ENCODE results near the gene RDH5.

The RDH5 gene

DNA sequence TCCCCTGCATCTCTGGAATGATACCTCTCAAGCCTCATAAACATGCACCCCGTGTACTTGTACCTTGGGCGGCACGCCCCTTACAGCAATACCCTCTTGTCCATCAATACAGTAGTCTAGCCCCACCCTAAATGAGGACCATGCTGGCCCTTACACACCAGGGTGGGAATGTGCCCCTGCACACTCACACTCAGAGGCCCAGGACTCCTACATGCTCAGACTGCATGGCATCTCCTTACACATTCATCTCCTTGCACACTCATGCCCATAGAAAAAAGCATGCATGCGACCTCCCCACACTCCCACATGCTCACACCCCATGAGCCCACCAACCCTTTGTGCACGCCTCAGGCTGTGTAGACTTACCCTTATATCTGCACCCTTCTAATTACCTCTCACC, 34.5 kb upstream of the RDH5 start:
- no peak for DNase-seq (ENCODE audit: extremely low read depth, insufficient read length)
- no peaks in the 10 kb centered on the region for H3K36me3 ChIP-seq (ENCODE audit: control insufficient read depth, insufficient read depth, low read length)
- H3K27me3 ChIP-seq (replicated peaks; ENCODE audit: control insufficient read depth, insufficient read depth, low read length) = peaks cover 5% of the 10 kb centered on the region; the same call in 1 of the 2 replicates
- H3K4me3 ChIP-seq (replicated peaks; ENCODE audit: low read depth, low read length) = no peak overlapping the region
- TF ChIP-seq, protein P1, sequence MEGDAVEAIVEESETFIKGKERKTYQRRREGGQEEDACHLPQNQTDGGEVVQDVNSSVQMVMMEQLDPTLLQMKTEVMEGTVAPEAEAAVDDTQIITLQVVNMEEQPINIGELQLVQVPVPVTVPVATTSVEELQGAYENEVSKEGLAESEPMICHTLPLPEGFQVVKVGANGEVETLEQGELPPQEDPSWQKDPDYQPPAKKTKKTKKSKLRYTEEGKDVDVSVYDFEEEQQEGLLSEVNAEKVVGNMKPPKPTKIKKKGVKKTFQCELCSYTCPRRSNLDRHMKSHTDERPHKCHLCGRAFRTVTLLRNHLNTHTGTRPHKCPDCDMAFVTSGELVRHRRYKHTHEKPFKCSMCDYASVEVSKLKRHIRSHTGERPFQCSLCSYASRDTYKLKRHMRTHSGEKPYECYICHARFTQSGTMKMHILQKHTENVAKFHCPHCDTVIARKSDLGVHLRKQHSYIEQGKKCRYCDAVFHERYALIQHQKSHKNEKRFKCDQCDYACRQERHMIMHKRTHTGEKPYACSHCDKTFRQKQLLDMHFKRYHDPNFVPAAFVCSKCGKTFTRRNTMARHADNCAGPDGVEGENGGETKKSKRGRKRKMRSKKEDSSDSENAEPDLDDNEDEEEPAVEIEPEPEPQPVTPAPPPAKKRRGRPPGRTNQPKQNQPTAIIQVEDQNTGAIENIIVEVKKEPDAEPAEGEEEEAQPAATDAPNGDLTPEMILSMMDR (IDR thresholded peaks at IDR 0.05; ENCODE audit: insufficient read depth, low read length, poor library complexity, severe bottlenecking) = no peak

DNA sequence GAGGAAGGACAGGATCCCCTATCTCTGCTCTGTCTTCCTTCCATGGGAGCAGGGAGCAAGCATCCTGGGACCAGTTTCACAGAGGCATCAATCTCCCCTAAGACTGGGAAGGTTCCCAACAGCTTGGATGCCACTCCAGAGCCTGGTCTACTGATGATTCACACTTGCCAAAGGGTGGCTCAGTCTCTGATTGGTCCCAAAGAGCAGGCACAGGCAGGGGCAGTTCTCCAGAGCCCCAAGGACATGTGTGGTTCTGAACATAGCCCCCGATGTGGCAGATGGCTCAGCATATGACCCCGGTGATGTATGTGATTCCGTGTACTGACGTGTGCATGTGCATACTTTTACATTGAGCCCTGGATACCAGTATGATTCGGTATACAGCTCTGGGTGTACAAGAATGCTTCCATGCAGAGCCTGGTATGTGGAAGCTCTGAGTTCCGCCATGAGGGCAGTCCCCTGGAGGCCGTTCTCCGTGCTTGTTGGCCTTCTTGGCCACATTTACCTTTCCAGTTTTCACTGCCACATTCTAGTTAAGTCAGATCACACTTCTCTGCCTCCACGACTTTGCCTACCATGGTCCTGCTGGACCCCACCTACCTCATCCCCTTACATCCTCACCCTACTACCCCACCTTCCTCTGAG, 33.7 kb upstream of the RDH5 start:
- H3K4me3 ChIP-seq (replicated peaks; ENCODE audit: low read depth, low read length) = no peak overlapping the region

DNA sequence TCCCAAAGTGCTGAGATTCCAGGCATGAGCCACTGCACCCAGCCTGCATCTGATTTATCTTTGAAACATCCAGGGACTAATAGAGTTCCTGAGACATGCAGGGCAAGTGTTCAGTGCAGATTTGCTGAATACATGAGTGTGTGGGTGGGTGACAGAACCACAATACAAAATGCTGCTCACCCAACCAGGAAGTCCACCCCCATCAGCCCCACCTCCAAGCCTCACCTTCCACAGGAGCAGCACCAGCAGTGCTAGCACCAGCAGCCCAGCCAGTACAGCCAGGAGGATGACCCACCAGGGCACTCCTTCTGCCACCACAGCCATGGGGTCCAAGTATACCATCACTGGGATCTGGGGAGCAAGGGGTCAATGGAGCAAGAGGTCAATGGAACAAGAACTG, 32.4 kb upstream of the RDH5 start:
- DNase-seq (ENCODE audit: extremely low read depth, insufficient read length) = no peak
- TF ChIP-seq, protein P1 (IDR thresholded peaks at IDR 0.05; ENCODE audit: insufficient read depth, low read length, poor library complexity, severe bottlenecking) = no peak
- Histone ChIP-seq H3K27me3 (replicated peaks; ENCODE audit: control insufficient read depth, insufficient read depth, low read length) (peaks cover 5% of the 10 kb centered on the region; the same call in 1 of the 2 replicates), H3K36me3 (ENCODE audit: control insufficient read depth, insufficient read depth, low read length) (no peaks in the 10 kb centered on the region), H3K4me3 (replicated peaks; ENCODE audit: low read depth, low read length) (no peak overlapping the region)

More for the DNA sequence above, 33.7 kb upstream of the RDH5 start:
- TF ChIP-seq, protein P1 (IDR thresholded peaks at IDR 0.05; ENCODE audit: insufficient read depth, low read length, poor library complexity, severe bottlenecking) = no peak
- Histone ChIP-seq H3K27me3 (replicated peaks; ENCODE audit: control insufficient read depth, insufficient read depth, low read length) (peaks cover 5% of the 10 kb centered on the region; the same call in 1 of the 2 replicates), H3K36me3 (ENCODE audit: control insufficient read depth, insufficient read depth, low read length) (no peaks in the 10 kb centered on the region)
- no peak for DNase-seq (ENCODE audit: extremely low read depth, insufficient read length)

DNA sequence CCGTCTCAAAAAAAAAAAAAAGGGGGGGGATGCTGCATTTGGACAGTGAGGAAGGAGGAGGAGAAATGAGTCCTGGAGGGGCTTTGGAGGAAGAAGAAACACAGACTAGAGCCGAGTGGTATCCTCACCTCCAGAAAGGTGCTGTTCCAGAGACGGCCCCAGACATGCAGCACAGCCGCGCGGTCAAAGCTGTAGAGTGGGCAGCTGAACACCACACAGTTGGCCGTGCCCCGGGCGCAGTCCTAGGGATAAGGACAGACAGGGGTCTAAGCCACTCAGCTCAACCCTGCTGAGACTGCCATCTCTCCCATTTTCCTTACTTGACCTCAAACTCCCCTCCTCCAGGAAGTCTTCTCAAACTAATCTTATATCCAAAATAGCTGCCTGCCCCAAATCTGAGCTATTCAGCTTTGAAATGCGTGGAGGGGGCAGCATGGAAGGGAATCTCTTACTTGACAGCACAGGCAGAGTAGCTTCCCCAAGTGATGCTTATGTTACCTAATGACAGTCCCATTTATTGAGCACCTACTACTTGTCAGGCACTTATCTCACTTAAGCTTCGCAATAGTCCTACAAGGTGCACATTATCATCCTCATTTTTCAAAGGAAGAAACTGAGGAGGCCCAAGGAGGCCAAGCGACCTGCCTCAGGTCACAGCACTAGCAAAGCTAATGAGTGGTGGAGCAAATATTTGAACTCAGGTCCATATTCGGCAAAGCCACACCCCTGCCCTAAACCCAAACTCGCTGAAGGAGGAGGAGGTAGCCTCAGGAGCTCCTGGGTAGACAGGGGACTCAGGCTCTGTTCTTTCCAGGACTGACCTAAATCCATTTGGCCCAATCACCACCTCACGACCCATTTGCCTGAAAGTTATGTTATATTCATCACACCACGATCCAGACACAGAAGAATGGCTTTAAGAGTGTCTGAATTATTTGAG, 31.2 kb upstream of the RDH5 start:
- Histone ChIP-seq H3K27me3 (replicated peaks; ENCODE audit: control insufficient read depth, insufficient read depth, low read length) (peaks cover 2% of the 10 kb centered on the region; the same call in 1 of the 2 replicates), H3K4me3 (replicated peaks; ENCODE audit: low read depth, low read length) (no peak overlapping the region), H3K36me3 (ENCODE audit: control insufficient read depth, insufficient read depth, low read length) (no peaks in the 10 kb centered on the region)
- no peak for DNase-seq (ENCODE audit: extremely low read depth, insufficient read length)
- TF ChIP-seq, protein P1 (IDR thresholded peaks at IDR 0.05; ENCODE audit: insufficient read depth, low read length, poor library complexity, severe bottlenecking) = no peak

DNA sequence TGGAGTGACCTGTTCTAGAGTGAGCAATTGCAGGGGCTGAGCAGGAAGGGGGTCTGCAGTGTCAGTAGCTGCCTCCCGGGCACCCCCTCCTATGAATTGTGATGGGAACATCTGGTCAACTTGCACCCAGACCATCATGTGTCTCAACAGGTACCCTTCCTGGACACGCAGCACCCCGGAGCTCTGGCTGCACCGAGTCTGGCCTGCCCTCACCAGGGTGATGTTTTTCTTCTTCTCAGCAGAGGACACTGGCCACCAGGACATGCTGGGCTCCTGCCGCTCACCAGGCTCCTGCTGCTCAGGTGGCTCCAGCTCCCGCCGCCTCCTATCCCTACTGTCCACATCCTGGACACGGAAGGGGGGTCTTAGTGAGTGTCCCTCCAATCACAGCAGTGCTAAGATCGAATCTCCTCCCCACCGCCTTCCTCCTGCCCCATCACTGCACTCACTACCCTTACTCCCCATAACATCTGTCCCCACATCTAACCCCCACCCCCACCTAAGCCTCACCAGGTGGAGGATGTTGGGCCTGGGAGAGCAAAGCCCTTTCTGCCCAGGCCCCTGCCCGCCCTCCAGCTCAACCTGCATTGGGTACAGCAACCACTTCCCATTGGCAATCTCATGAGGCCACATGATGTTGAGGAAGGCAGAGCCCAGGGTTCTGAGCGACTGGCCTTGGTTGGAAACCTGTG, 27.4 kb upstream of the RDH5 start:
- H3K4me3 ChIP-seq (replicated peaks; ENCODE audit: low read depth, low read length) = no peak overlapping the region
- TF ChIP-seq, protein P1 (IDR thresholded peaks at IDR 0.05; ENCODE audit: insufficient read depth, low read length, poor library complexity, severe bottlenecking) = no peak
- DNase-seq (ENCODE audit: extremely low read depth, insufficient read length) = no peak
- H3K27me3 ChIP-seq (replicated peaks; ENCODE audit: control insufficient read depth, insufficient read depth, low read length) = peaks cover 2% of the 10 kb centered on the region; the same call in 1 of the 2 replicates
- no peaks in the 10 kb centered on the region for H3K36me3 ChIP-seq (ENCODE audit: control insufficient read depth, insufficient read depth, low read length)

Data from GM06990 (cell line).